Measurements from ENCODE around the gene KANTR.

Gene KANTR

DNA sequence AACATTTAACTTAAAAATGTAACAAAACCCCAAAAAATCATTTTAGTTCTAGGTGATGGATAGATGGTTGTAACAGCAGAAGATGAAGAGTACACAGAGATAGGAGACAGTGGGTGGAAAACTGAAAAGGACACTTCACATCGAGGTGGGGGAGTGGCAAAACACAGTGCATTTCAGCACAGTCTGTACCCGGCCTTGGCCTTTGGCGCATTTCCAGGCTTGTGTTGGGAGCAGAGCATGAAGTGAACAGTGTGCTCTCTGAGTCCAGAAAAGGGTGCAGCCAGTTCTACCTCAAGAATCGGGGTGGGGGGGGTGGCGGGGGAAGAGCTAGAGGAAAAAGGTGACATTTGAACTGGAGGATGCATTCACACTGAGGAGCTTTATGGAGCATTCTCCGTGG, 7.5 kb upstream of the KANTR start:
- TF ChIP-seq, protein P1, sequence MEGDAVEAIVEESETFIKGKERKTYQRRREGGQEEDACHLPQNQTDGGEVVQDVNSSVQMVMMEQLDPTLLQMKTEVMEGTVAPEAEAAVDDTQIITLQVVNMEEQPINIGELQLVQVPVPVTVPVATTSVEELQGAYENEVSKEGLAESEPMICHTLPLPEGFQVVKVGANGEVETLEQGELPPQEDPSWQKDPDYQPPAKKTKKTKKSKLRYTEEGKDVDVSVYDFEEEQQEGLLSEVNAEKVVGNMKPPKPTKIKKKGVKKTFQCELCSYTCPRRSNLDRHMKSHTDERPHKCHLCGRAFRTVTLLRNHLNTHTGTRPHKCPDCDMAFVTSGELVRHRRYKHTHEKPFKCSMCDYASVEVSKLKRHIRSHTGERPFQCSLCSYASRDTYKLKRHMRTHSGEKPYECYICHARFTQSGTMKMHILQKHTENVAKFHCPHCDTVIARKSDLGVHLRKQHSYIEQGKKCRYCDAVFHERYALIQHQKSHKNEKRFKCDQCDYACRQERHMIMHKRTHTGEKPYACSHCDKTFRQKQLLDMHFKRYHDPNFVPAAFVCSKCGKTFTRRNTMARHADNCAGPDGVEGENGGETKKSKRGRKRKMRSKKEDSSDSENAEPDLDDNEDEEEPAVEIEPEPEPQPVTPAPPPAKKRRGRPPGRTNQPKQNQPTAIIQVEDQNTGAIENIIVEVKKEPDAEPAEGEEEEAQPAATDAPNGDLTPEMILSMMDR (IDR thresholded peaks at IDR 0.05; ENCODE audit: extremely low read depth, insufficient read depth, missing control alignments): no peak
- DNase-seq (ENCODE audit: low spot score): no peak

DNA sequence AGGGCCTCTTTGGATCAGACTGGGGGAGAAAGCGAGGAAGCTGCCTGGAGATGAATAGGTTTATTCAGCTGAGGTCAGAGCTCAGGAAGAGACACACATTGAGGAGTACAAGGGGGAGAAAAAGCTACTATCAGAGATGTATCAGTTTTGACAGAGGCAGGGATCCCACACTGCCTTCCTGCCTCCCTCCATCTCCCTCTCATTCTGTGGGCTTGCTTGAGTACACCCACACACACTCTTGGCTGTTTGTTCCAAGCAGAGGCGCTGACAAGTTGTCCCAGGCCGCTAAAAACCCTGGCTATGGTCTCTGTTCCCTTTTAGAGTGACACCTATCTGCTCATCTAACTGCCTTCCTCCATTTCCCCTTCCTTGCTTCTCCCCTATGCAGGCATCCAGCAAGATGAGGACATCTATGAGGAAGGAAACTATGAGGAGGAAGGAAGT, 6.5 kb upstream of the KANTR start:
- in situ Hi-C loops (cut with MboI; ENCODE audit: low pct_unique_long_range_greater_than_20kb, low sequenced_read_pairs, unreplicated experiment): no loop called here
- TF ChIP-seq, protein P1 (IDR thresholded peaks at IDR 0.05; ENCODE audit: extremely low read depth, insufficient read depth, missing control alignments): no peak

More for the DNA sequence above, 7.5 kb upstream of the KANTR start:
- in situ Hi-C loops (cut with MboI; ENCODE audit: low pct_unique_long_range_greater_than_20kb, low sequenced_read_pairs, unreplicated experiment): no loop called here

DNA sequence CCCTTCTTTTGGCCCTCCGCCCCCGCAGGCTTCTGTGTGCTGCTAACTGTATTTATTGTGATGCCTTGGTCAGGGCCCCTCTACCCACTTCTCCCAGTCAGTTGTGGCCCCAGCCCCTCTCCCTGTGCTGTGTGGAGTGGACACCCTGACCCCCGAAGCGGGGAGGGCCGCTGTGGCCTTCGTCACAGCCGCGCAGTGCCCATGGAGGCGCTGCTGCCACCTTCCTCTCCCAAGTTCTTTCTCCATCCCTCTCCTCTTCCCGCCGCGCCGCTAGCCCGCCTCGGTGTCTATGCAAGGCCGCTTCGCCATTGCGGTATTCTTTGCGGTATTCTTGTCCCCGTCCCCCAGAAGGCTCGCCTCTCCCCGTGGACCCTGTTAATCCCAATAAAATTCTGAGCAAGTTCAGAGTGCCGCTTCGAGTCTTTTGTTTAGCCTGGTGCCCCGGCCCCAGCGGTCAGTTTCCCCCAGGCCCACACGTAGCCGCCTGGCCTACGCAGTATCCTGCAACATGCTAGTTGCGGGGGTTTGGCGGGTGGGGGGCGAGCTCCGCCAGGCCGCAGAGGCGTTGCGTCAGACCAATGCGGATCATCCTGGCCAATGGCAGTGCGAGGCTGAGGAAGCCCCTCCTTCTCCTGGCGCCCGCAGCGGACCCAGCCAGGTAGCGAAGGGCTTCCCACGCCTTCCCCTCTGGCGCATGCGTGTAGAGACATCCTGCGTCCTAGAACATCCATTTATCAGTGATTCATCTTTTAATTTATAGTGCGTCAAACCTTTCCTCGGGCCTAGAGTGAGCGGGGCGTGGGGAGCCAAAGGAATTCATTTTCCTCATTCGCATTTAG, 5.6 kb upstream of the KANTR start:
- TF ChIP-seq, protein P1 (IDR thresholded peaks at IDR 0.05; ENCODE audit: extremely low read depth, insufficient read depth, missing control alignments): no peak
- peak; percentile 80 for DNase-seq (ENCODE audit: low spot score)
- in situ Hi-C loops (cut with MboI; ENCODE audit: low pct_unique_long_range_greater_than_20kb, low sequenced_read_pairs, unreplicated experiment): no loop called here

More for the DNA sequence above, 6.5 kb upstream of the KANTR start:
- peak; percentile 9 for DNase-seq (ENCODE audit: low spot score)

DNA sequence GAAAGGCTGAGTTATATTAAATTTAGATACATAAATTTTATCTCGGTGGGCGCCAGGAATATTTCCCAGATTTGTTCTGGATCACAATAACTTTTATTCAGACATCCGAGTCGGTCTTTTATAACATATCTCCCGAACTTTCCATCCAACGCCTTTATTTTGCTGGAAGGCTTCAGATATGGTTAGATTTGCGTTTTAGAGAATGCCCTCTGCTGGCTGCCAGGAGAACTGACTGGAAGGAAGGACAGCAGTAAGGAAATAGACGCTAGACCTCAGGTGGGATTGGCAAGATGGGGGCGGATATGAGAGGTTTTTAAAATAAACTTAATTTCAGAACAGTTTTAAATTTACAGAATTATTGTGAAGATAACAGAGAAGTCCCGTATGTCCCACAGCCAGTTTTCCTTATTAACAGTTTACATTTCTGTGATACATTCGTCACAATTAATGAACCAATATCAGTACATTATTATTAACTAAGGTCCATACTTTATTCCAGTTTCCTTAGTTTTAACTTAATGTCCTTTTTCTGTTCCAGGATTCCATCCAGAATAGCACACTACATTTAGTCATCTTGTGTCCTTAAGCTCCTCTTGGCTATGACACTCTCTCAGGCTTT, 4.6 kb upstream of the KANTR start:
- in situ Hi-C loops (cut with MboI; ENCODE audit: low pct_unique_long_range_greater_than_20kb, low sequenced_read_pairs, unreplicated experiment): no loop called here
- peak; percentile 70 for DNase-seq (ENCODE audit: low spot score)

DNA sequence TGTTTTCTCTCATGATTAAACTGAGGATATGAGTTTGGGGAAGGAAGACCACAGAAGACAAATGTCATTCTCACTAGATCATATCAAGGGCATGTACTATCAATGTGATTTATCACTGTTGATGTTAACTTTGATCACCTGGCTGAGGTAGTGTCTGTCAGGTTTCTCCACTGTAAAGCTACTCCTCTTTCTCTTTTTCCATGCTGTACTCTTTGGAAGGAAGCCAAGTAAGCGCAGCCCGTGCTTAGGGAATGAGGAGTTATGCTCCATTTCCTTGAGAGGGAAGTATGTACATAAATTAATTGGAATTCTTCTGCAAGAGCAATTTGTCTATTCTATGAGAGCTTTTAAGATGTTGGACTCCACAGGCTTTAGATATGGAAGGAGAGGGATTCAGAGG, 4.0 kb upstream of the KANTR start:
- in situ Hi-C loops (cut with MboI; ENCODE audit: low pct_unique_long_range_greater_than_20kb, low sequenced_read_pairs, unreplicated experiment): no loop called here
- no peak for DNase-seq (ENCODE audit: low spot score)
- TF ChIP-seq, protein P1 (IDR thresholded peaks at IDR 0.05; ENCODE audit: extremely low read depth, insufficient read depth, missing control alignments): no peak

More for the DNA sequence above, 4.6 kb upstream of the KANTR start:
- TF ChIP-seq, protein P1 (IDR thresholded peaks at IDR 0.05; ENCODE audit: extremely low read depth, insufficient read depth, missing control alignments): peak; percentile 82

DNA sequence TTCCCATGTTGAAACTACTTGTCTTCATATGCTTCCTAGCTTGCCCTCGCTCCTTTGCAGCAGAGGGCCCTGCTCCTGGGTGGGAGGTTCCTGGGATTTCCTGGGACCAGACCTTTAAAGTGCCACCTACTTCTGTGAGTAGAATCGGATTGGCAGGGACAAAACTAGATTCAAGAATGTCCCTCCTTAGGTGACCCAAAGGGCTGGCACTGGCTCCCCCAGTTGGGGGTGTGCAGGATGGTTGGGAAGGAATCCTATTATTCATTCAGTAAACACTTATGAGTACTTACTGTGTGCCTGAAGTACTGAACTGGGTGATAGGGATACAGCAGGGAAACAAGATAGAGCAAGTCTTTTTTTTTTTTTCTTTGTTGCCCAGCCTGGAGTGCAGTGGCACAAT, 2.6 kb upstream of the KANTR start:
- in situ Hi-C loops (cut with MboI; ENCODE audit: low pct_unique_long_range_greater_than_20kb, low sequenced_read_pairs, unreplicated experiment): no loop called here
- no peak for DNase-seq (ENCODE audit: low spot score)
- TF ChIP-seq, protein P1 (IDR thresholded peaks at IDR 0.05; ENCODE audit: extremely low read depth, insufficient read depth, missing control alignments): no peak
